Sigmoid colon (tissue), 4 donors: ENCODE data around the gene OR5L2.

Experiments used
- EP300 ChIP-seq, 4 donors: sonication (generic); formaldehyde crosslinking; IDR thresholded peaks; one replicate each; pipeline ENCODE4 v1.6.1; 2017; ENCODE audit warnings: antibody characterized with exemption in 4 of 4
- POLR2AphosphoS5 ChIP-seq, 4 donors: sonication (generic); formaldehyde crosslinking; IDR thresholded peaks; one replicate each; pipeline ENCODE4 v1.6.1; 2017; ENCODE audit warnings: antibody characterized with exemption in 4 of 4
- TF ChIP-seq, protein P1 (sequence below), 4 experiments: fragments of 450-650 bp in 3 of 4; fragments of 200-600 bp in 1 of 4; IDR thresholded peaks; one replicate each; pipeline ENCODE4 v1.5.1; 2016 to 2019; ENCODE audit warnings: antibody characterized with exemption in 4 of 4, mild to moderate bottlenecking in 3 of 4, moderate library complexity in 2 of 4

DNA sequence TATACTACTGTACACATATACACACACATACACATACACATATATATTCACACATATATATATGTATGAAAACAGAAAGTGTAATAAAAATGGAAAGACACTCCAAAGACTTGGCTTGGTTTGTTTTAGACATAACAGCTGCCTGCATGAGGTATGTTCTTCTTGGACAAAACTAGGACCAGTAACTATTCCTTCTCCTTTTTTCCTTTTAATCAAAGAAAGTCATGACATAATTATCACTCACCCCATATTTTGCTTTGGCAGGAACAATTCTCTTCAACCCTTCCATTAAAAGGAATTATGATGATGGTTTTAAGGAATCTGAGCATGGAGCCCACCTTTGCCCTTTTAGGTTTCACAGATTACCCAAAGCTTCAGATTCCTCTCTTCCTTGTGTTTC lies 31.8 kb upstream of the OR5L2 start, which contains the start of gene OR5D14:
- TF ChIP-seq POLR2AphosphoS5 (IDR thresholded peaks at IDR 0.05) (no peak), EP300 (IDR thresholded peaks at IDR 0.05) (no peak)
- TF ChIP-seq, protein P1, sequence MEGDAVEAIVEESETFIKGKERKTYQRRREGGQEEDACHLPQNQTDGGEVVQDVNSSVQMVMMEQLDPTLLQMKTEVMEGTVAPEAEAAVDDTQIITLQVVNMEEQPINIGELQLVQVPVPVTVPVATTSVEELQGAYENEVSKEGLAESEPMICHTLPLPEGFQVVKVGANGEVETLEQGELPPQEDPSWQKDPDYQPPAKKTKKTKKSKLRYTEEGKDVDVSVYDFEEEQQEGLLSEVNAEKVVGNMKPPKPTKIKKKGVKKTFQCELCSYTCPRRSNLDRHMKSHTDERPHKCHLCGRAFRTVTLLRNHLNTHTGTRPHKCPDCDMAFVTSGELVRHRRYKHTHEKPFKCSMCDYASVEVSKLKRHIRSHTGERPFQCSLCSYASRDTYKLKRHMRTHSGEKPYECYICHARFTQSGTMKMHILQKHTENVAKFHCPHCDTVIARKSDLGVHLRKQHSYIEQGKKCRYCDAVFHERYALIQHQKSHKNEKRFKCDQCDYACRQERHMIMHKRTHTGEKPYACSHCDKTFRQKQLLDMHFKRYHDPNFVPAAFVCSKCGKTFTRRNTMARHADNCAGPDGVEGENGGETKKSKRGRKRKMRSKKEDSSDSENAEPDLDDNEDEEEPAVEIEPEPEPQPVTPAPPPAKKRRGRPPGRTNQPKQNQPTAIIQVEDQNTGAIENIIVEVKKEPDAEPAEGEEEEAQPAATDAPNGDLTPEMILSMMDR (IDR thresholded peaks at IDR 0.05): no peak
